Pancreas (tissue), 10 donors: ENCODE data around the gene AP3S1. TPM values are rescaled to one million over a fixed set of nuclear protein-coding genes. Genes with fewer than 3 reads are reported as not detected.

Experiments used
- ATAC-seq, 4 donors: fragments of 200-7000 bp; cut with Tn5 transposase; one replicate each; pipeline versions ENCODE4 v1.8.0 to v1.9.1; 2020; ENCODE audit warnings: mild to moderate bottlenecking in 4 of 4, moderate library complexity in 4 of 4
- DNase-seq, 6 donors: peaks; one replicate each; pipeline ENCODE4 v3.0.0-alpha.2; 2020
- FAIRE-seq: peaks from 2 replicates; lab custom pipeline; 2012; peaks lifted over from hg19 to GRCh38; lab: Jason Lieb, UNC
- H3K27ac ChIP-seq, 4 donors: fragments of 200-600 bp; sonication (generic); 1 replicate in 3 of 4; 2 replicates in 1 of 4; pipeline versions ENCODE4 v1.5.0 to v1.8.0; 2020
- H3K27me3 ChIP-seq, 4 donors: fragments of 200-600 bp; one replicate each; pipeline ENCODE4 v1.8.0; 2021
- H3K36me3 ChIP-seq, 3 donors: fragments of 200-600 bp; sonication (generic) in 1 of 3; one replicate each; pipeline versions ENCODE4 v1.5.0 to v1.8.0; 2020 to 2021
- H3K4me1 ChIP-seq, 3 donors: fragments of 200-600 bp; one replicate each; pipeline ENCODE4 v1.8.0; 2021
- H3K4me3 ChIP-seq, 4 donors: fragments of 200-600 bp; sonication (generic) in 2 of 4; one replicate each; pipeline versions ENCODE4 v1.5.0 to v1.8.0; 2020 to 2021
- H3K9me3 ChIP-seq, 4 donors: fragments of 200-600 bp; one replicate each; pipeline ENCODE4 v1.8.0; 2021
- CTCF ChIP-seq, 4 donors: fragments of 200-600 bp; sonication (generic) in 3 of 4; IDR thresholded peaks; one replicate each; pipeline versions ENCODE4 v1.5.0 to v1.8.0; 2021; ENCODE audit warnings: antibody characterized with exemption in 4 of 4
- WGBS, 2 donors: extraction: QIAGEN DNeasy Blood & Tissue Kit; methylation state at CpG; one replicate each; pipeline ENCODE4 v1.1.7; 2013; 5-methylcytosine and 5-hydroxymethylcytosine counted together
- intact Hi-C, 3 donors: fragments of 100-400 bp; cut with DNase I; formaldehyde crosslinking; loops; one replicate each; pipeline versions ENCODE4 v1.11.1 to v1.14.2; 2022
- polyA plus RNA-seq, 2 donors: library from polyadenylated mRNA; stranded (reverse); fragments of 200-250 nt; gene quantifications; one replicate each; pipeline ENCODE4 v1.2.3, GENCODE V29; 2013
- total RNA-seq, 6 donors: library from RNA; stranded (reverse); fragmentation: NEBNext Ultra II Directional in 4 of 6; extraction: Animal tissue kit (Norgen Biotek cat#: 25700) in 4 of 6; gene quantifications; one replicate each; pipeline versions ENCODE4 v1.2.1 to v1.2.4, GENCODE V29; 2021 to 2023
- donor health status: healthy with polysubstance abuse.
- donor health status: DM: no; HTN: no; CAD: no; lungs with moderate emphysema.
- donor health status: DM: no; HTN: no; CAD: no.
- donor health status: control.
- donor health status: control.
- donor health status: Bipolar disorder and iron deficiency.
- donor health status: DM: yes; HTN: yes; CAD: no.
- donor health status: DM: no; HTN: no; CAD: no.
- donor health status: DM: no; HTN: no; CAD: no.
- donor health status: DM: yes; HTN: yes; CAD: no.

AP3S1 gene
- total and polyA plus RNA-seq, 8 donors = 26.0 to 58.4 (median 47.9) TPM

- ATAC-seq (peak; percentile 62 to 71 (median 66)), DNase-seq (peak in 3 of 6 donors; percentile 37 to 86 (median 68)), FAIRE-seq (no peak)
- 0 to 1% methylated on average over 51 to 68 of the region's 68 CpGs for WGBS, 2 donors
- Histone ChIP-seq H3K9me3 (no peaks in the 10 kb centered on the region), H3K27me3 (no peaks in the 10 kb centered on the region), H3K4me1 (peaks cover 15 to 43% (median 26%) of the 10 kb centered on the region in 3 donors), H3K27ac (peak overlapping the region; percentile 90 to 95 (median 92)), H3K36me3 (no peaks in the 10 kb centered on the region), H3K4me3 (peak overlapping the region; percentile 94 to 98 (median 96))
- intact Hi-C loops = loop anchor here in 1 of 3 donors (5.0 kb wide), 1 partner anchor 210 kb away; no protein-coding TSS in a partner anchor
- TF ChIP-seq CTCF (IDR thresholded peaks at IDR 0.05) = no peak
Observed at GRCh38 chr5:115842089-115842935, 577 bp downstream of the AP3S1 start.

GRCh38 chr5:115842952-115843351, 1.2 kb downstream of the AP3S1 start:
- no peaks in the 10 kb centered on the region for H3K9me3 ChIP-seq
- ATAC-seq (no peak), FAIRE-seq (no peak), DNase-seq (no peak)
- peak overlapping the region; percentile 94 to 98 (median 96) for H3K4me3 ChIP-seq
- no peaks in the 10 kb centered on the region for H3K27me3 ChIP-seq
- peak overlapping the region; percentile 90 to 95 (median 92) for H3K27ac ChIP-seq
- TF ChIP-seq CTCF (IDR thresholded peaks at IDR 0.05) = no peak
- intact Hi-C loops = loop anchor here in 1 of 3 donors (5.0 kb wide), 1 partner anchor 211 kb away; no protein-coding TSS in a partner anchor
- peaks cover 16 to 46% (median 26%) of the 10 kb centered on the region in 3 donors for H3K4me1 ChIP-seq
- H3K36me3 ChIP-seq = no peaks in the 10 kb centered on the region
- 4 to 5% methylated on average over 3 of the region's 3 CpGs for WGBS, 2 donors

GRCh38 chr5:115843444-115844130, 1.9 kb downstream of the AP3S1 start:
- no peak for ATAC-seq
- 33 to 44% methylated on average over 6 of the region's 6 CpGs for WGBS, 2 donors
- Histone ChIP-seq H3K4me3 (peak overlapping the region in 2 of 4 donors; percentile 94 to 98), H3K27ac (no peak overlapping the region), H3K4me1 (peaks cover 23 to 42% (median 25%) of the 10 kb centered on the region in 3 donors), H3K27me3 (no peaks in the 10 kb centered on the region), H3K9me3 (no peaks in the 10 kb centered on the region), H3K36me3 (no peaks in the 10 kb centered on the region)
- no peak for DNase-seq
- FAIRE-seq = no peak
- no peak for TF ChIP-seq CTCF (IDR thresholded peaks at IDR 0.05)
- intact Hi-C loops = loop anchor here in 1 of 3 donors (5.0 kb wide), 1 partner anchor 211 kb away; no protein-coding TSS in a partner anchor

- Histone ChIP-seq H3K27me3 (no peaks in the 10 kb centered on the region), H3K9me3 (no peaks in the 10 kb centered on the region), H3K4me1 (peaks cover 24 to 38% (median 27%) of the 10 kb centered on the region in 3 donors), H3K4me3 (no peak overlapping the region), H3K27ac (no peak overlapping the region), H3K36me3 (no peaks in the 10 kb centered on the region)
- DNase-seq = no peak
- no peak for TF ChIP-seq CTCF (IDR thresholded peaks at IDR 0.05)
- no peak for FAIRE-seq
- intact Hi-C loops = loop anchor here in 1 of 3 donors (5.0 kb wide), 1 partner anchor 212 kb away; no protein-coding TSS in a partner anchor
- WGBS, 2 donors = 56 to 76% methylated on average over 7 of the region's 7 CpGs
- no peak for ATAC-seq
Observed at GRCh38 chr5:115844321-115844817, 2.6 kb downstream of the AP3S1 start.
